Stimulated activated CD4-positive, alpha-beta T cell treated with anti-CD3 and anti-CD28 coated beads, Interleukin-1b, Interleukin-23, amount 100 ng/mL, for 4 hours (primary cell): ENCODE measurements around the gene TRMU.
"Not testable (repeated sequence)": the region's sequence is repeated elsewhere in the genome, so short reads cannot be mapped to it uniquely, and the experiment has no call there.

Source experiments
- DNase-seq, 2 donors: peaks; one replicate each; pipeline ENCODE4 v3.0.0-alpha.2; 2020; ENCODE audit warnings: low read depth in 2 of 2

Gene TRMU

GRCh38 chr22:46387748-46388147 is 52.2 kb downstream of the TRMU start:
- no peak for DNase-seq

GRCh38 chr22:46388647-46389046 is 53.1 kb downstream of the TRMU start:
- DNase-seq = no peak

DNA sequence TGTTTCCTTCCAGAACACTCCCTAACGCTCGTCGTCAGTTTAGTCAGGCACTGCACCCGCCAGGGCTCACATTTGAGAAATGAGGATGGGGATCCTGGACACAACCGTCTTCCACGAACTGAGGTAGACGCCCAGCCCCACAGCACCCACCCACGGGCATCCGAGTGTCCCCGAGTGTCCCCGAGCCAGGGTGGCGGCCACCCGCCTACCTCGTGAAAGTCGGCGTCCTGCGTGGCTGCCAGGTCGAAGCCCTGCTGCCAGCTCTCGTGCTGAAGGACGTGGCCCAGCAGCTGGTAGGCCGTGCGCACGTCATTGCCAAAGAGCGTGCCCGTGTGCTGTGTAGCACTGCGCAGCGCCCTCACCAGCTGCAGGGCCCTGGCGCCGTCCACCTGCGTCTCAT is 53.6 kb downstream of the TRMU start:
- no peak for DNase-seq

DNA sequence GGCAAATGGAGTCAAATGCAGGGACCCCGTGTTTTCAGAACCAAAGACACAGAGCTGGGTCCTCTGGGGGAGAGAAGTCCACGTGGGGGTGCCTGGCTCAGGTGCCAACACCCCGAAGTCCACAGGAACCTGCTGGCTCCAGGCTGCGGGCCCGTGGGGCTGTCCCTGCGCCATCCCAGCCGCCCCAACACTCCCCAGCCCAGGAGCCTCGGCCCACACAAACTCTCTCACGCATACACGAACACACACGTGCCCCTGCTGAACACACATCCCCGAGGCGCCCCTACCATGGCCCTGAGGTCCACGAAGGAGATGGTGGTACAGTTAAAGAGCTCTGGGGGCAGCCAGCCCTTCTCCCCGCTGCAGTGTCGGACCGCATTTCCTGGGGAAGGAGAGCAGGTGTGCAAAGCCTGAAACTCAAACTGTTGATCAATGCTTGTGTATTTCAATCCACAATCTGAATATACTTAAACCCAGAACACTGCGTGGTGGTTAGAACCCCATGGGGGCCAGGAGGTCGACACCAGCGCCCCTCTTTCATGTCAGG is 54.7 kb downstream of the TRMU start:
- no peak for DNase-seq

GRCh38 chr22:46390652-46391301 is 55.3 kb downstream of the TRMU start:
- DNase-seq = no peak

DNA sequence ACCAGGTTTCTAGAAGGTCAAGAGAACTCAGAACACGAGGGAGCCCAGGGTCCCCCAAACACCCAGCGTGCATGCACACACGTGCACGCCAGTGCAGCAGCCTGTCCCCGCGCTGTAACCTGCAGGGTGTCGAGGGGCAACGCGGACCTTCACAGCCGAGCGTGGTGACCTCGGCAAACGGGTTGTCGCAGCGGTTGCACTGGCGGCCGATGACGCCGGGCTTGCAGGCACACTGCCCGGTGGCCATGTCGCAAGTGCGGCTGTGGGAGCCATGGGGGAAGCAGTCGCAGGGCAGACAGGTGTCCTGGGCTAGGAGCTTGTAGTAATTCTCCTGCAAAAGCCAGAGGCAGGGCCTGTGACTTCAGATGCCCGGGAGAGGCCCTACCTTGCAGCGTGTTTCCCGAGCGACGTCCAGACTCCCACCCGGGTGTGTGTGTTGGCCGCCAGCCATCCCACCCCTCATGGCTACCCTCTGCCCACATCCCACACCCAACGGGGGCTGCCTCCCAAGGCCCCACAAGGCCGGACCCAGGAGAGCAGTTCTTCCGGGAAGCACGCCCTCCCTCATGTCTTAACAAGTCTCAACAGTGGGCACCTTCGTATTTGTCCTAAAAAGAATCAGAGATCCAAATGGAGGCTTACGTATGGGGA is 56.1 kb downstream of the TRMU start:
- DNase-seq = no peak

DNA sequence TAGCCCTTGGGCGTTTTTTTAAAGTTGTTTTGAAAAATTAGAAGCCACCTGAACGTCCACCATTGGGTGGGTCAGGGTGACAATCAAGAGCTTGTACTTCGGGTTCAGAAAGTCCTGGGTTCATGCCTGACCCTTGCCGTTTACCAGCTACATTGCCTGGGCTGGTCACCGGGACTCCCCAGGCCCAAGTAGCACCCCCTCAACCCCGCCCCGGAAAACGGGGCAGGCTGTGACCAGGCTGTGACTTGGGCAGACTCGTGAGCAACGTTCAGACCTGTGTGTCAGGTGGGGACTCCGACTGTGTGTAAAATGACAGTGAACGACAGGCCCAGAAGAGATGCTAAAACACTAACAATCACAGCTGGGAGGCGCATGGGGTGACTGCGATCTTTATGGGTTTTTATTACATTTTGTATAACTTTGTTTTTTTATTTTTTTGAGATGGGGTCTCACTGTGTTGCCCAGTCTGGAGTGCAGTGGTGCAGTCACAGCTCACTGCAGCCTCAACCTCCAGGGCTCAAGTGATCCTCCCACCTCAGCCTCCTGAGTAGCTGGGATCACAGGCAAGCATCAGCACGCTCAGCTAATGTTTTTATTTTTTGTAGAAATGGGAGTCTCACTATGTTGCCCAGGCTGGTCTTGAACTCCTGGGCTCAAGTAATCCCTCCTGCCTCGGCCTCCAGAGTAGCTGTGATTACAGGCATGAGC is 56.8 kb downstream of the TRMU start:
- no peak for DNase-seq

DNA sequence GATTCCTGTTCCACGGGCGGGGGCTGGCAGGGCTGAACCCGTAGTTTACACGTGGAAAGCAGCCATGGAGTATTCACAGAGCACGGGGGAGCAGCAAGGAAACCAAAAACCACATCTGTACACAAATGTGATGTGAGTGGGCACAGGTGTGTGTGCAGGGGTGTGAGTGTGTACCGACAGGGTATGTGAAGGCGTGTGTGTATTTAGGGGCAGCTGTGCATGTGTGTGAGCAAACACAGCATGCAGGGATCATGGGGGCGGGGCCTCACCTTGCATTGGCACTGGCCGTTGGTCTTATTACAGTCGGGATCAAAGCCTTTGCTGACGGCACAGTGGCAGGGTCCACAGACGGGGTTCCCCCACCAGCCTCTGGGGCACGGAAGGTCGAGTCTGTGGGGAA is 58.4 kb downstream of the TRMU start:
- no peak for DNase-seq

GRCh38 chr22:46394622-46395021 is 59.1 kb downstream of the TRMU start:
- DNase-seq = no peak

DNA sequence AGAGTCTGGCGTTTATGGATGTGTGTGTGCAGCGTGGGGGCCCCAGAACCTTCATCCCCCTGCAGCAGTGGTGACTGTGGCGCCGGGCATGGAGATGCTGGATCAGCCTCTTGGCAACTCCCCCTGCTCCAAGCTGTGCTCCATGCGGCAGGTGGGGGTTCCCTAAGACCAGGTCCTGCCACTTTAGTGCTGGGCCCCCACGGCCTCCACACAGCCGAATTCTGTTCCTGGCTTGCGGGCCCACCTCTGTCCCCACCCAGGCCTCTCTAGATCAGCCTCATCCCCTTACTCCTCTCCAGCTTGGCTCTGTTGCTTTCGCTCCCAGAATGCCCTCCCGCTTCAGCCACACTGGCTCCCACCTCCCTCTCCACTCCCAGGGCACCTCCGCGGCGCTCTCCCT is 59.6 kb downstream of the TRMU start:
- DNase-seq = no peak

DNA sequence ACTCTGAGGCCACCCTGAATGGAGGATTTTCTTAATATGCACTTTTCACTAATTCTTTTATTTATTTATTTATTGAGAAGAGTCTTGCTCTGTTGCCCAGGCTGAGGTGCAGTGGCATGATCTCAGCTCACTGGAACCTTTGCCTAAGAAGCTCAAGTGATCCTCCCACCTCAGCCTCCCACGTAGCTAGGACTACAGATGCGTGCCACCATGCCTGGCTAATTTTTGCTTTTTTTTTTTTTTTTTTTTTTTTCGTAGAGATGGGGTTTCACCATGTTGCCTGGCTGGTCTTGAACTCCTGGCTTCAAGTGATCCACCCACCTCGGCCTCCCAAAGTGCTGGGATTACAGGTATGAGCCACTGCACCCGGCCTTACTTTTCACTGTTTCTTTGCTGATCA is 61.5 kb downstream of the TRMU start:
- not testable (repeated sequence) for DNase-seq

DNA sequence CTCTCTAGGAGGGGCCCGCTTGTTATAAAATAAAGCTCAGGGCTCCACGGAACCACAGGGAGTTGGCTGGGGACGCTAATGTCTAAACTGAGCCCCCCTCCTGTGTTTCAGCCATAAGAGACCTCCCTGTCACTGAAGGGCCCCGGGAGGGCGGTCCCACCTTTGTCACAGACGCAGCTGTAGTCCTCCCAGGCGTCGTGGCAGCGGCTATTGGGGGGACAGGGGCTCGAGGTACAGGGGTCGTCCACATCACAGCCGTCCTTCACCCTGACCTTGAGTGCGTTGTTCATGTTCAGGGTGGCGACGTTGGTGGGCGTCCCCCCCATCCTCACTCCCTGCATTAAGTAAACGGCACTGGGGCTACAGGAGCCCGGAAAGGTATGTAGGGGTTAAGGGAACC is 62.0 kb downstream of the TRMU start:
- no peak for DNase-seq

- DNase-seq = no peak
Measured at GRCh38 chr22:46397951-46398350, 62.4 kb downstream of the TRMU start.

GRCh38 chr22:46399251-46400024 is 63.9 kb downstream of the TRMU start:
- no peak for DNase-seq

DNA sequence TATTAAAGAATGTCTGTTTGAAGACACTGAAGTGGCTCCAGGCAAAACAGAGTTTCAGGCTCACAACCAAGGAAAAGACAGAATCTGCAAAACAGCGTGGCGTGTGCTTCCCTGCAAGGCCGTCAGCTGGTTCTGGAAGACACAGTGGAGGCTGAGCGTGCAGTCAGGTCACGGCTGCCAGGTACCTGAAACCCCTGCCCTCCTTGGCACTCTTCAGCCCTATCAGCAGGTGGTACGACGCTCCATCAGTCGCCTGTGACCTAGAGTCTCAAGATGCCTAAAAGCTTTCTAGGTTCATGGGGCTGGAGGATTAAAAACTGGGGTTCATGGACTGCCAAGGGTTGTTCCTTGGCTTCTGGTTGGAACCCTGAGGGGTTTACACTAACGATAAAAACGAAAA is 65.9 kb downstream of the TRMU start:
- no peak for DNase-seq

GRCh38 chr22:46402505-46402904 is 67.0 kb downstream of the TRMU start:
- DNase-seq = no peak

DNA sequence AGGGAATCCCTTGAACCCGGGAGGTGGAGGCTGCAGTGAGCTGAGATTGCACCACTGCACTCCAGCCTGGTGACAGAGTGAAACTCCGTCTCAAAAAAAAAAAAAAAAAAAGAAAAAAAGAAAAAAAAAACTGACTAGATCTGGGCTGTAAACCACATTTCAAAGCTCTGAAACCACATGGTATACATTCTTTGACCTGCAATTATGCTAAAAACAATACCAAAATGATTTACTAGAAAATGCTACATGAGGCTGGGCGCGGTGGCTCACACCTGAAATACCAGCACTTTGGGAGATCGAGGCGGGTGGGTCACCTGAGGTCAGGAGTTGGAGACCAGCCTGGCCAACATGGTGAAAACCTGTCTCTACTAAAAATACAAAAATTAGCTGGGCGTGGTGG is 68.4 kb downstream of the TRMU start:
- not testable (repeated sequence) for DNase-seq

DNA sequence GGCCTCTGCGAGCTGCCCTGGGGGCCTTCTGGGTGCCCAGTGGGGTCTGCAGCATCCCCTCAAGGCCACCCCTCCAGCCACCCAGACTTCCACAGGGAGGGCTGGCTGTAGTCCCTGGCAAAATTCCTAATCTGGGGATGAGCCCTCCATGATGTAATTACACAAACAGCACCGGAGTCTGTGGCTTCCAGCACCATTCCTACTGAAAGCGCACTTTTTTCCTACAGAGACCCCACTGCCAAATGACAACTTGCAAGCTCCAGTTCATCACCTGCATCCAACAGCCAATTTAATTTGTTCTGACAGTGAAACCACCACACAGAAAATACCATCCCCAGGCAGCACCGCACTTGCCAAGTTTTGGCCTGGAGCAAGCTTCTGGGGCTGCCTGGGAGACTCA is 70.4 kb downstream of the TRMU start:
- no peak for DNase-seq

DNA sequence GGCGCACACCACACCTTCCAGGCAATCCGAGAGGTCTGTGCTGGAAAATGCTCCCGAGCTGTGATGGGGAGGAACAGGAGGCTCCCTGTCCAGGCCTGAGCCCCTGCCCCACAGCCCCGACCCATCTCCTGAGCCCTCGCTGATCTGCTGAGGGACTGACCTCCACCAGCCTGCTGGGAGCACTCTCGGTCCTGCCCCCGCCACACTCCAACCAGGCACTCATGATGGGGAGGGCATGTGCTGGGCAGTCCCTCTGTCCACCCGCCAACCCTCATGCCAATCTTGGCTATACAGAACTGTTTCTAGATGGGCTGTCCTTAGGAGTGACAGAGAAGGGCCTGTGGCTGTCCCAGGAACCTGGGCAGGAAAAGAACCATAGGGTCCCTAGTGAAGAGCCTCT is 70.8 kb downstream of the TRMU start:
- DNase-seq = no peak

DNA sequence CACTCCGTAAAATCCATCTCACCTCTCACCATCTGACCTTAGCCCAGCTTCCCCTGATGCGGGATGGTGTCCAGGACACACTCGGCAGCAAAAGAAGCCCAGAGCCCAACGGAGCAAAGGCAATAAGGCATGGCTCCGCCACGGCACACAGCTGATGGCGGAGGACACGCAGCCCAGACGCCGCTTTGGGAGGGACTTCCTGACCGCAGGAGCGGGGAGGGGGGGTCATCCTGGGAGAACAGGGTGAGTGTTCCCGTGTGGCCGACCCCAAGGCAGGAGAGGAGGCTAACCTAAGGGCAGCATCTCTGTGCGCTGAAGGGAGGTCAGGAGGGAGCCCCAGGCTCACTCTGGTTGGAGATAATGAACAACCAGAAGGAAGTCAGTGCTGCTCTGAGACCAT is 71.3 kb downstream of the TRMU start:
- no peak for DNase-seq
